Colonic mucosa (tissue), 4 donors: ENCODE data around the gene CREB3L1. TPM values are rescaled to one million over a fixed set of nuclear protein-coding genes. Genes with fewer than 3 reads are reported as not detected.

Source experiments
- DNase-seq: peaks from one replicate; pipeline ENCODE4 v3.0.0-alpha.2; 2020
- H3K27ac ChIP-seq: fragments of 200-600 bp; one replicate; pipeline ENCODE4 v1.8.0; 2021
- H3K27me3 ChIP-seq: fragments of 200-600 bp; one replicate; pipeline ENCODE4 v1.8.0; 2021
- H3K36me3 ChIP-seq: fragments of 200-600 bp; one replicate; pipeline ENCODE4 v1.8.0; 2021
- H3K4me1 ChIP-seq: fragments of 200-600 bp; one replicate; pipeline ENCODE4 v1.8.0; 2021; ENCODE audit warnings: mild to moderate bottlenecking
- H3K4me3 ChIP-seq: fragments of 200-600 bp; one replicate; pipeline ENCODE4 v1.8.0; 2021
- H3K9ac ChIP-seq, 2 donors: one replicate each; pipeline ENCODE4 v1.7.0; 2013; ENCODE audit warnings: control low read depth in 2 of 2, low read depth in 2 of 2, low read length in 2 of 2
- H3K9me3 ChIP-seq: fragments of 200-600 bp; one replicate; pipeline ENCODE4 v1.8.0; 2021
- intact Hi-C: fragments of 100-400 bp; cut with DNase I; formaldehyde crosslinking; loops from one replicate; pipeline ENCODE4 v1.14.1; 2022
- total RNA-seq, 2 donors: library from RNA; stranded (reverse); fragmentation: NEBNext Ultra II Directional in 1 of 2; extraction: Animal tissue kit (Norgen Biotek cat#: 25700) in 1 of 2; gene quantifications; one replicate each; pipeline ENCODE4 v1.2.1, GENCODE V29; 2021
- TF ChIP-seq, protein P1 (sequence below): fragments of 200-600 bp; IDR thresholded peaks from one replicate; pipeline ENCODE4 v1.8.0; 2022; ENCODE audit warnings: antibody characterized with exemption, mild to moderate bottlenecking
- donor health status: healthy.
- donor health status: DM: no; HTN: no; CAD: no.
- donor health status: DM: no; HTN: no; CAD: no.

Gene CREB3L1
- total RNA-seq, result 100 to 1,000 TPM; 143 to 150 TPM

DNA sequence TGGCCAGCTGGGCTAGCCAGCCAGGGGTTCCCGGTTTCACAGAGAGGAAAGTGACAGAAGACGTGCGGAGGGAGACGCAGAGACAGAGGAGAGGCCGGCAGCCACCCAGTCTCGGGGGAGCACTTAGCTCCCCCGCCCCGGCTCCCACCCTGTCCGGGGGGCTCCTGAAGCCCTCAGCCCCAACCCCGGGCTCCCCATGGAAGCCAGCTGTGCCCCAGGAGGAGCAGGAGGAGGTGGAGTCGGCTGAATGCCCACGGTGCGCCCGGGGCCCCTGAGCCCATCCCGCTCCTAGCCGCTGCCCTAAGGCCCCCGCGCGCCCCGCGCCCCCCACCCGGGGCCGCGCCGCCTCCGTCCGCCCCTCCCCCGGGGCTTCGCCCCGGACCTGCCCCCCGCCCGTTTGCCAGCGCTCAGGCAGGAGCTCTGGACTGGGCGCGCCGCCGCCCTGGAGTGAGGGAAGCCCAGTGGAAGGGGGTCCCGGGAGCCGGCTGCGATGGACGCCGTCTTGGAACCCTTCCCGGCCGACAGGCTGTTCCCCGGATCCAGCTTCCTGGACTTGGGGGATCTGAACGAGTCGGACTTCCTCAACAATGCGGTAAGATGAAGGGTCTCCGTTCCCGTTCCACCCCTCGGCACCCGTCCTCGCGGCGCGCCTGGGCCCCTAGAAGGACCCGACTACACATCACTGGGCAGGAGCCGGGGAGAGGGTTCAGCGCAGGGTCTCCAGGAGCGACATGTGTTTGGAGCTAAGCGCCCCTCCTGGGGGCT lies at the start of gene CREB3L1:
CREB3L1 (plus strand) TSS at position 41 of the 765 bp plus-strand sequence; CDS start at position 491, 450 bp downstream.
- H3K4me3 ChIP-seq, result peak within 1 kb of the TSS; percentile 72
- peak within 1 kb of the TSS; percentile 71 to 96 for H3K9ac ChIP-seq
- H3K9me3 ChIP-seq, result no peaks in the 10 kb centered on the region
- H3K36me3 ChIP-seq, result no peaks in the 10 kb centered on the region
- peak; percentile 90 for DNase-seq
- H3K4me1 ChIP-seq, result peaks cover 13% of the 10 kb centered on the region
- TF ChIP-seq, protein P1, sequence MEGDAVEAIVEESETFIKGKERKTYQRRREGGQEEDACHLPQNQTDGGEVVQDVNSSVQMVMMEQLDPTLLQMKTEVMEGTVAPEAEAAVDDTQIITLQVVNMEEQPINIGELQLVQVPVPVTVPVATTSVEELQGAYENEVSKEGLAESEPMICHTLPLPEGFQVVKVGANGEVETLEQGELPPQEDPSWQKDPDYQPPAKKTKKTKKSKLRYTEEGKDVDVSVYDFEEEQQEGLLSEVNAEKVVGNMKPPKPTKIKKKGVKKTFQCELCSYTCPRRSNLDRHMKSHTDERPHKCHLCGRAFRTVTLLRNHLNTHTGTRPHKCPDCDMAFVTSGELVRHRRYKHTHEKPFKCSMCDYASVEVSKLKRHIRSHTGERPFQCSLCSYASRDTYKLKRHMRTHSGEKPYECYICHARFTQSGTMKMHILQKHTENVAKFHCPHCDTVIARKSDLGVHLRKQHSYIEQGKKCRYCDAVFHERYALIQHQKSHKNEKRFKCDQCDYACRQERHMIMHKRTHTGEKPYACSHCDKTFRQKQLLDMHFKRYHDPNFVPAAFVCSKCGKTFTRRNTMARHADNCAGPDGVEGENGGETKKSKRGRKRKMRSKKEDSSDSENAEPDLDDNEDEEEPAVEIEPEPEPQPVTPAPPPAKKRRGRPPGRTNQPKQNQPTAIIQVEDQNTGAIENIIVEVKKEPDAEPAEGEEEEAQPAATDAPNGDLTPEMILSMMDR, result no peak
- peak within 1 kb of the TSS; percentile 92 for H3K27ac ChIP-seq
- no peaks in the 10 kb centered on the region for H3K27me3 ChIP-seq
- intact Hi-C loops, result no loop called here

DNA sequence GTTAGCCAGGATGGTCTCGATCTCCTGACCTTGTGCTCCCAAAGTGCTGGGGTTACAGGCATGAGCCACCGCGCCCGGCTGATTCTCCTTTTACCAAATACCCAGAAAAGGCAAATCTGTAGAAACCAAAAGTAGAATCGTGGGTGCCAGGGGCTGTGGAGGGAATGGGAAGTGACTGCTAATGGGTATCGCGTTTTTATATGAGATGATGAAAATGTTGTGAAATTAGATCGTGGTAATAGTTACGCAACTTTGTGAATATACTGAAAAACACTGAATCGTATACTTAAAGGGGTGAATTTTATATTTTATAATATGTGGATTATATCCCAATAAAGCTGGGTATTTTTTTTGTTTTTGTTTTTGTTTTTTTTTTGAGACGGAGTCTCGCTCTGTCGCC lies 48.2 kb upstream of the CREB3L1 start:
- H3K9ac ChIP-seq, result no peak overlapping the region
- DNase-seq, result no peak
- intact Hi-C loops, result no loop called here
- H3K9me3 ChIP-seq, result no peaks in the 10 kb centered on the region
- H3K4me3 ChIP-seq, result no peak overlapping the region
- no peaks in the 10 kb centered on the region for H3K27me3 ChIP-seq
- H3K4me1 ChIP-seq, result no peaks in the 10 kb centered on the region
- H3K27ac ChIP-seq, result no peak overlapping the region
- H3K36me3 ChIP-seq, result no peaks in the 10 kb centered on the region
- TF ChIP-seq, protein P1, result no peak

GRCh38 chr11:46234311-46234710 lies 43.2 kb upstream of the CREB3L1 start:
- intact Hi-C loops, result loop anchor here (10.0 kb wide), 1 partner anchor 110 kb away; the partner anchor contains the start of gene PHF21A

DNA sequence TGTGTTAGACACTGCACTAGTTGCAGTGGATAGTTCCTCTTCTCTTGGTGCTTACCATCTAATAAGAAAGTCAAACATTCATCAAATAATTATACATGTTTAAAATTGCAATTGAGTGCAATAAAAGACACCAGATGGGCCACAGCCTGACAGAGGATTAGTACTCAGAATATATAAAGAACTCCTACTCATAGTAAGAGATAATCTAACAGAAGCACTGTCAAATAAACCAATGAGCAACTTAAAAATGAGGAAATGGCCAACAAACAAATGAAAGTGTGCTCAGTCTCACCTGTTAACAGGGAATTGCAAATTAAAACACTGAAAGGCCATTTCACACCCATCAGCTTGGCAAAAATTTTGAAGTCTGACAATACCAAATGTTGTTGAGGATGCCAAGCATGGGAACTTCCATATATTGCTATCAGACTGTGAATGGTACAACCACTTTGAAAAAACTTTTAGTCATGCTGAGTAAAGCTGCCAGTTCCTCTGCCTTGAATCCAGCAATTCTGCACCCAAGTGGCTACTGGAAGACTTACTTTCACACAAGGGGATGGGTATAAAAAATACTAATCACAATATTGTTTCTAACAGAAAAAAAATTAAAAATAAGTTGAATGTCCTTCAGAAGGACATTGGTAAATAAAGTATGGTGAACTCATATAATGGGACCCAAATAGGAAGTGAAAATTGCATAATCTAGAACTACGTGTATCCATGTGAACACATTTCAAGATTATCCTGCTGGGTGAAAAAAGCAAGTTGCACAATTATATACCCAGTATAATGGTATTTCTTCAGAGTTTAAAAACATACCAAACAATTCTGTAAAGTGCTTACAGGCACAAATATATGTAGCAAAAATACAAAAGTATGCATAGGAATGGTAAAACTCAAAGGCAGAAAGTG lies 41.4 kb upstream of the CREB3L1 start:
- Histone ChIP-seq H3K9me3 (no peaks in the 10 kb centered on the region), H3K27me3 (peaks cover 11% of the 10 kb centered on the region), H3K36me3 (no peaks in the 10 kb centered on the region), H3K9ac (no peak overlapping the region), H3K4me1 (peaks cover 12% of the 10 kb centered on the region), H3K4me3 (no peak overlapping the region), H3K27ac (no peak overlapping the region)
- TF ChIP-seq, protein P1, result no peak
- intact Hi-C loops, result loop anchor here (5.0 to 10.0 kb wide), 2 partner anchors 111 to 131 kb away; partner anchors contain the start of gene PHF21A
- DNase-seq, result no peak

More at GRCh38 chr11:46234311-46234710, 43.2 kb upstream of the CREB3L1 start:
- Histone ChIP-seq H3K9me3 (no peaks in the 10 kb centered on the region), H3K27me3 (peaks cover 11% of the 10 kb centered on the region), H3K4me1 (peaks cover 12% of the 10 kb centered on the region), H3K4me3 (no peak overlapping the region), H3K9ac (no peak overlapping the region), H3K27ac (no peak overlapping the region), H3K36me3 (no peaks in the 10 kb centered on the region)
- DNase-seq, result no peak
- TF ChIP-seq, protein P1, result no peak

GRCh38 chr11:46236918-46237247 lies 40.6 kb upstream of the CREB3L1 start:
- TF ChIP-seq, protein P1, result no peak
- no peak overlapping the region for H3K9ac ChIP-seq
- intact Hi-C loops, result loop anchor here (5.0 to 10.0 kb wide), 2 partner anchors 112 to 130 kb away; partner anchors contain the start of gene PHF21A
- no peaks in the 10 kb centered on the region for H3K36me3 ChIP-seq
- H3K4me1 ChIP-seq, result peaks cover 12% of the 10 kb centered on the region
- no peak overlapping the region for H3K4me3 ChIP-seq
- H3K27me3 ChIP-seq, result peaks cover 11% of the 10 kb centered on the region
- H3K27ac ChIP-seq, result no peak overlapping the region
- no peaks in the 10 kb centered on the region for H3K9me3 ChIP-seq
- no peak for DNase-seq
